ENCODE measurements around the gene NEK4. TPM values are rescaled to one million over a fixed set of nuclear protein-coding genes. Genes with fewer than 3 reads are reported as not detected.
"Not testable (repeated sequence)": the region's sequence is repeated elsewhere in the genome, so short reads cannot be mapped to it uniquely, and the experiment has no call there.

NEK4 gene
- polyA plus RNA-seq, 3 donors: 24.2 to 35.7 (median 29.2) TPM

DNA sequence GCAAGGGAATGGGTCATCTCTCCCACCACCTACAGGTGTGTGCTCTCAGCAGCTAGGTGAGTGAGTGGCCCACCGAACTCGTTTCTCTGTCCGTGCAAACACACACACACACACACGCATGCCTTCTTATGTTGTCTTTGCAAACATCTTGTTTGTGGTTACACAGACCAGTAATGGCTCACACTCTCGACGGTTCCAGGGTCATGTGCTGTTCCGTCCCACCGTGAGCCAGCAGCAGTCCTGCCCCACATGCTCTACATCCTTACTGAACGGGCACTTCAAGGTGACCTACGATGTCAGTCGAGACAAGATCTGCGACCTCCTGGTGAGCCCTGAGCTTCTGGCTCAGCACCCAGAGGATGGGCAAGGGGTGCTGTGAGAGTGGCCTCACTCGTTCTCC lies 11.0 kb upstream of the NEK4 start:
- no peak for DNase-seq

DNA sequence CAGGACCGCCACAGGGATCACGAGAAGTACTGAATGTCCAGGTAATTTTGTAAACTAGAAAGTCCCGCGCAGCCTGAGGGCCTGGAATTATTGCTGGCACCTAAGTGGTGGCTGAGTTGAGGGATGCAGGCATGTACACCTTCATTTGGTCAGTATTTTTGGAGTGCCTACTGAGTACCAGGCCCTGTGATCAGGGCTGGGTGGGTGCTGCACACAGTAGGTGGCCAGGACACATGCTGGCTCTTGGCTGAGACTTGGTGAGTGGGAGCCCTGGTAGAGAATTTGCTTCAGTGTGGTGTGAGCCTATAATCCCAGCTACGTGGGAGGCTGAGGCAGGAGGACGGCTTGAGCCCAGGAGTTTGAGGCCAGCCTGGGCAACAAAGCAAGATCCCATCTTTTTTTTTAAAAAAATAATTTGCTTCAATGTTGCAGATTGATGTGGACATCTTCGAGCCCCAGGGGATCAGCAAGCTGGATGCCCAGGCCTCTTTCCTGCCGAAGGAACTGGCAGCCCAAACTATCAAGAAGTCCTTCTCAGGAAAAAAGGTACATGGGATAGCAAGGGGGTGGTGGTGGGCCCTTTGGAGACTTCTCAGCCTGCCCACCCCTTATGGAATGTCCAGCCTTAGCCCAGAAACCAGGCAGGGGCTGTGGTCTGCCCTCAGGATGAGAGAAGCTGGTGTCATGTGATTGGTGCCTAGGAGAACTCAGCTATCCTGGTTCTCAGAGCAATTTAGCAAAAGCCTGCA lies 9.3 kb upstream of the NEK4 start:
- DNase-seq: no peak

DNA sequence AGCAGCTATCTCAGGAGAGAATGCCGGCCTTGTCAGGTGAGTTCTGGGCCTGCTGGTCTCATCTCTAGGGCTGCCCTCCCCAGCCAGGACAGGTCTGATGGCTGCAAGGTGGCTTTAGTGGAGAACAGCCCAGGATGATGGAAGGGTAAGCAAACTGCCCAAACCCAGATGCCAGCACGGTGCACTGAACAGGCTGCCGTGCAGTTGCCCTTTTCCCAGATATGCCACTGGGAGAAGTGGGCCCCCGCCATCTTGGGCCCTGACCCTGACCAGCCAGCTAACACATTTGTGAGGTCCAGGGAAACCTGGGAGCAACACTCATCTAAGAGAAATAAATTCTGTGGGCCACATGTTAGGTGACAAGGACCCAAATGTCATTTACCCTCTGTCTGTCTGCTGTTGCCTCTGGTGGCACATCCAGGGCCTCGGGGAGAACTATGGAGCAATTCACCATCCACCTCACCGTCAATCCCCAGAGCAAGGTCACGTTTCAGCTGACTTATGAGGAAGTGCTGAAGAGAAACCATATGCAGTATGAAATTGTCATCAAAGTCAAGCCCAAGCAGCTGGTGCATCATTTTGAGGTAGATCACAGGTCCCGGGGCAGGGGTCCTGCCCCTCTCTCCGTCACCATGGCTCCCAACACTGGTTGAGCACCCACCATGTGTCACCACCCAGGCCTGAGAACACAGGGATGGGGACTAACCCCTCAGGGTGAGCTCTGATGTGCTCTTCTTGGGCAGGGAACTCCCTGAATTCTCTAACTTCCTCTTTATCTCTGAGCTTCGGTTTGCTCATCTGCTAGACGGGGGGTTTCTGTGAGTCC lies 8.5 kb upstream of the NEK4 start:
- DNase-seq: no peak

DNA sequence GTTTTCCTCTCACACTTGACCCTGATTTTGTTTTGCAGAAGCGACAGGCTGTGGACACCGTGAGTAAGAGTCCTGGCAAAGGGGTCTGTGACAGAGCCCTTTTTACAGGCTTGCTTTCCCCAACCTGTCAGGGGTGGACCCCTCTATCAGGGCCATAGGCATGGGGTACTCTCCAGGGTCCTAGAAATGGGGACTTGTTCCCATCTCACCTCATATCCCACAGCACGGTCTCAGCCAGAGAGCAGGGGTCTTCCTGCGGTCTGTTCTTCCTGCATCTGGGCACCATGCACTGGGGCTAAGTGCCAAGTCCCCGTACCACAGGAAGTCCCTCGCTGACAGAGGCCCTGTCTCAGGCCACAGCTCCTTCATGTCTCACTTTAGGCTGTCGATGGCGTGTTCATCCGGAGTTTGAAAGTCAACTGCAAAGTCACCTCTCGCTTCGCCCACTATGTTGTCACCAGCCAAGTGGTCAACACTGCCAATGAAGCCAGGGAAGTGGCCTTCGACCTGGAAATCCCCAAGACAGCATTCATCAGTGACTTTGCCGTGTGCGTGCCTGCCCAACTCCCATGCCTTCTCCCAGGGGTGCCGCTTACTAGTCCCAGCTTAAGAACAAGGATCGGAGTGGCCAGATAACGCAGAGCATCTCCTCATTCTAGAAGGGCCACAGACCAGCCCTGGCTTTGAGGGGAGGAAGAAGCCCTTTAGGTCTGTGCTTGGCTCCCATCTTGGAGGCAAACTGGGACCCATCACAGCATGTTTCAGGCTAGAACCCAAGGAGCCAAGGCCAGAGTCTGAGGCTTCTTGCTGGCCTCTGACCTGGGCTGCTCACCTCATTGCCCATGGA lies 7.4 kb upstream of the NEK4 start:
- DNase-seq: no peak

DNA sequence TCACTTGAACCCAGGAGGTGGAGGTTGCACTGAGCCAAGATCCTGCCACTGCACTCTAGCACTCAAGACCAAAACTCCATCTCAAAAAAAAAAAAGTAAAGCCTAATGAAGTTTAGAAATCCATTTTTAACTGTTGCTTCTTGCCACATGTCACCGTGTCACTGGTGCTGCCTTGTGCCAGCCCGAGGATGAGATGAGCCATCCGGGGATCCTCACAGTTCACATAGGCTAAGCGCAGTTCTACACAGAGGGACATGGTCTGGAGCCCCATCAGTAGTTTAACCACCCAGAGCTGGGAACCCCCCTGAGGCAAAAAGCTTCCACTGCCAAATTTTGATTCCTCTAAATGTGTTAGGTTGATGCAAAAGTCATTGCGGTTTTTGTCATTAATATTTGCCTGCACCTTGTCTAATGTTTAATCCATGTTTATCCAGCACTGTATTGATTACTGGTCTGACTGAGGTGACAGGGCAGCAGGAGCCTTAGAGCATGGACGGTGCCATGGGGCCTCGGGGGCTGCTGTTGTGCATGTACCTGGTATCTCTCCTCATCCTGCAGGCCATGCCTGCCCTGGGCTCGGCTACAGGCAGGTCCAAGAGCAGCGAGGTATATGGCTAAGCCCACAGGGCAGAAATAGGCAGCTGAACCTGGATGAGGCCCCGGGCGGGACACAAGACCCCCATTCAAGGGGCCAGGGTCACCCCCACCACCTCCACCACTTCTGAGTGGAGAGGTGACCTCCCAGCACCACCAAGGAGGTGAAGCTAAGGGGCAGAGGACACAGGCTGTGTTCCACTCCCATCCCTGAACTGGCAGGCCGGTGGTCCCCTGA lies 6.6 kb upstream of the NEK4 start, which contains the start of gene ITIH1:
ITIH1 (plus strand) TSS at position 473 of the 832 bp plus-strand sequence; CDS start at position 490, 17 bp downstream.
- DNase-seq: no peak

DNA sequence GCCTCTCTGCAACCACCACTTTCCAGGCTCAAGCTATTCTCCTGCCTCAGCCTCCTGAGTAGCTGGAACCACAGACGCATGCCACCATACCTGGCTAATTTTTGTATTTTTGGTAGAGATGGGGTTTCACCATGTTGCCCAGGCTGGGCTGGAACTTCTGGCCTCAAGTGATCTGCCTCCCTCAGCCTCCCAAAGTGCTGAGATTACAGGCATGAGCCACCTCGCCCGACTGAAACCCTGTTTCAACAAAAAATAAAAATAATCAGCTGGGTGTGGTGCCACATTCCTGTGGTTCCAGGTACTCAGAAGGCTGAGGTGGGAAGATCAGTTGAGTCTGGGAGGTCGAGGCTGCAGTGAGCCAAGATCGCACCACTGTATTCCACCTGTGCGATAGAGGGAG lies 5.7 kb upstream of the NEK4 start:
- DNase-seq: not testable (repeated sequence)

DNA sequence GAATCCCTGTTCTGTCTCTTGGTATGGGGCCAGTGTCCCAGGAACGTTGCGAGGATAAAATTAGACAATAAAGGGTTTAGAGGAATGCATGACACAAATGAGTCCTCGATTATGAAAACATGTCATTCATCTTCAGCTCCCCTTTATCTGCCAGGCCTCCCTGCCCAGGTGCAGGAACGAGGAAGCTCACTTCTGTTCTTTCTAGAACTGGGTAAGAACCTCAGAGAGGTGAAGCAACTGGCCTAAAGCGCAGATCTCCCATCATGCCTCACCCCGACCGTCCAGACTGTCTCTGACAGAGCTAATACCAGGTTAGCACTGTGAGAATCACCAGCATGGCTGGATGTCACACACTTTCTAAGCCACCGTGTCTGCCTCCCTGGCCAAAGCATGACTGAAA lies 5.1 kb upstream of the NEK4 start:
- no peak for DNase-seq

DNA sequence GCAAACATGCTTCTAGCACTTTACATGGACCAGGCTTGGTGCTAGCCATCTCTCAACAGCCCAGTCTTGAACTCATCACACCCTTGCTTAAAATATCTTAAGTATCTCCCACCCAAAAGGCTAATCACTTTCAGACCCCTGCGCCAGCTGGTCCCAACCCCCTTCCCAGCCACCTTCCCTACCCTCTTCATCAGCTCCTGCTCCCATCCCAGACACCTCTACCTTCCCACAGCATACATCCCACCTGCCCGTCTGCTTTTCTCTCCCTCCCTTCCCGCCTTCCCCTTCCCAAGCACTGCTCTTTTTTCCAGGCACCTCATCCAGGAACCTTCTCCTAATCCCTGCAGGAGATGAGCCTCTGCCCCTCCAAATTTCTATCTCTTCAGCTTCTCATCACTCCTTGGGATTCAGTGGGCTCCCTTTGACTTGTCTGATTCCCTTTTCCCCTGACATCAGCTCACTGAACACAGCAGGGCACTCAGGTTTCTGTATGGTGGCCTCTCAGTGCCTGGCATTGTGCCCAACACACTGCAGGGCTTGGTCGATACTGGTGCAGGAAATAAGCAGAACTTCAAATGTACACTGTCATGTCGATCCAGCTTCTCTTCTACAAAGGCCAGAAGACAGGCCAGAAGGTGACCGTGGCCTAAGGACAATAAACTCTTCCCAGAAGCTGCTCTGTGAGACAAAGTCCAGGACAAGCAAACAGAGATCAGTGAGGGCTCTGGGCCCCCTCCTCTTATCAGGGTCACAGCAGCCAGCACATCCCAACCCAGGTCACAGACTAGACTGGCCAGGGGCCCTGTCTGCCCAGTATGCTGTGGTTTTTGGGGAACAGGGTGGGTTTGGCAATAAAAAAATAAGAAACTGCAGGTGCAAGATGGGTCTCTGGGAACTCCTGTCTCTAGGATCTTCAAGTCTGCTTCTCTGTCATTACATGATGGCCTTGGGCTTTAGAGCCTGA lies 4.4 kb upstream of the NEK4 start:
- DNase-seq: no peak

DNA sequence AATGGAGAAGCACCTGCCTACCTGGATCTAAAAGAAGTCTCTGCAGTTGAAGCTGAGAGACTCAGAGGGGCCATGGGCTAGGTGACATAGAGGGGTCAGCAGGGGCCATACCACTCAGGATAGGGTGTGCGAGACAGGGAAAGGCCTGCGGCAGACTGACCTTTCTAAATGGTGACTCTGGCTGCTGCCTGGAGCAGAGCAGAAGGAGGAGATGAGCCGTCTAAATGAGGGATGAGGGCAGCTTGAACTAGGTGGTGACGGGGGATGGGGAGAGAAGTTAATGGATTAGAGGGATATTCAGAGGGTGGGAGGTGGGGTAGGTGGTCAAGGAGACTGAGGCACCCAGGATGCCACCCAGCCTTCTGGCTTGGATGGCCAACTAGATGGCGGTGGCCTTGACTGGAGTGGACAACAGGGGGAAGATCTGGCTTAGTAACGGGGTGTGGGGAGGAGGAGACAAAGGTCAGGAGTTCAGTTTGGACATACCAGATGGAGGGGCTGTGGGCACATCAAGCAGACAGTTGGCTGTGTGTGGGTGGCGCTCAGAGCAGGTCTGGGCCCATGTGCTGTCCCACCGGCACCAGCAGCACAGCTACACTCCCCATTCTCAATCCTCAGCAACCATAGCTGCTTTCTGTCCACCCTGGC lies 3.5 kb upstream of the NEK4 start:
- no peak for DNase-seq

DNA sequence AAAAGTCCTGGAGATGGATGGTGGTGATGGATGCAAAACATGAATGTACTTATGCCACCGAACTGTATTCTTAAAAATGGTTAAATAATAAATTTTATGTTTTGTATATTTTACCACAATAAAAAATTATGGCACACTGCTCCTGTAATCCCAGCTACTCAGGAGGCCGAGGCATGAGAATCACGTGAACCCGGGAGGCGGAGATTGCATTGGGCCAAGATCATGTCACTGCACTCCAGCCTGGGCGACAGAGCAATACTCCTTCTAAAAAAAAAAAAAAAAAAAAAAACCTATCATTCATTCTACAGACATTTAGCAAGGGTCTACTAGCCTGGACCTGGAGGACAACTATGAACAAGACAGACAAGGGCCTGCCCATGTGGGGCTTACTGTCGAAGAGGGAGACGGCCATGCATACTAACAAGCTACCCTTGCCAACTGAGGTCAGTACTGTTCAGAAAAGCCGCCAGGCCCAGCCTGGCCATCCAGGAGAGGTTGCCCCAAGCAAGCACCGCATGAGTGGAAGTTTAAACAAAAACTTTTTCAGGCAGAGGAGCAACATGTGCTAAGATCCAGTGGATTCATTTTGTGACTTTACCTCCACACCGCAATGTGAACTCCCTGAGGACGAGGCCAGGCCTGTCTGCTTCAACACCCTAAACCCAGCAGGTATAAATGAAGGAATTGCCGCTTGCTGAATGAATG lies 2.8 kb upstream of the NEK4 start:
- DNase-seq: no peak

DNA sequence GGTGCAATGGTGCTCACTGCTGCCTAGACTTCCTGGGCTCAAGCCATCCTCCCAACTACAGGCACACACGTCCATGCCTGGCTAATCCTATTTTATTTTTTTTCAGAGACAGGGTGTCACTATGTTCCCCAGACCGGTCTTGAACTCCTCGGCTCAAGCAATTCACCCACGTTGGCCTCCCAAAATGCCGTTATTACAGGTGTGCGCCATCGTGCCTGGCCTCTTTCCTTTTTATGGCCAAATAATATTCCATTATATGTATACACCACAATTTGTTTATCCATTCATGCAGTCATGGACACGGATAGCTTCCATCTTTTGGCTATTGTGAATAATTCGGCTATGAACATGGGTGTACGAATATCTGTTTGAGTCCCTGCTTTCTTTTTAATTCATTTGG lies 962 bp upstream of the NEK4 start:
- DNase-seq: no peak

DNA sequence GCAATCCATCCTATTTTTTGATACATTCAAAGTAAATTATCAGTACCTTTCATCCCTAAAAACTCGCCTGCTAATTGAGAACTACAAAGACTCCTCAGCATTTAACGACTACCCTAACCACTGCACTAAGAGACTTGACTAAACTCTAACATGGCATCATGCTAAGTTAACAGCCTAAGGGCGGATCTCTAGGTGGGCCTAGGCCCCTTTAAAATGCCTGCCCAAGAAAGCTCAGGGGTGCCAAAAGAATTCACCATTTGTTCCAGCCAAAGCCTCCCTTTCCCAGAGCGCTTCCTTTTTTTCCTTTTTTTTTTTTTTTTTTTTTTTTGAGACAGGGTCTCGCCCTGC lies 568 bp upstream of the NEK4 start:
- no peak for DNase-seq

DNA sequence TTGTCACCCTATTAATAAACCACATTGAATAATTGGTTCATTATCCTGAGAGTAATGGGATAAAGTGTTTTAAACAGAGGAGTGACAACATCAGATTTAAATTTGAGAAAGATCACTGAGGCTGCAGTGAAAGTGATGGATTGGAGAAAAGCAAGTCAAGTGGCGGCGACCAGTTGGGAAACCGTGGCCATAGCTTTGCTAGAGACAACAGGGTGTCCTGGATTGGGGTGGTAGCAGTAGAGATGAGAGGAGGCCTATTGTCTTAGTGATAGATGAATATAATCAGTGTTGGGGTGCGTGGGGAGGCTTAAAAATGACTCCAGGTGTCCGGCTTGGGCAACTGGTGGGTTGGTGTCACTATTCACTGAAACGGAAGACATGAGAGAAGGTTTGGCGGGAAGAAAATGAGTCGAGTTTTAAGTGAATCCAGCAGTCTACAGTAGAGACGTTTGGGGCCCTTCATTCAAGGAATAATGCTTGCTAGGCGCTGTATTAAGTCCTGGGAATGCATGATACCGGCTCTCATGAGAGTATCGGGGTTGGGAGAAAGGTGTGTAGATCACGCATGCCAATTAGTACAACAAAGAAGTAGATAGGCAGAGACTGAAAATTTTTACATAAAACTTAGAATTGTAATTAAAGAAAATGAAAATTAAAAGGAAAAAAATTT lies 819 bp downstream of the NEK4 start:
- peak; percentile 4 for DNase-seq

DNA sequence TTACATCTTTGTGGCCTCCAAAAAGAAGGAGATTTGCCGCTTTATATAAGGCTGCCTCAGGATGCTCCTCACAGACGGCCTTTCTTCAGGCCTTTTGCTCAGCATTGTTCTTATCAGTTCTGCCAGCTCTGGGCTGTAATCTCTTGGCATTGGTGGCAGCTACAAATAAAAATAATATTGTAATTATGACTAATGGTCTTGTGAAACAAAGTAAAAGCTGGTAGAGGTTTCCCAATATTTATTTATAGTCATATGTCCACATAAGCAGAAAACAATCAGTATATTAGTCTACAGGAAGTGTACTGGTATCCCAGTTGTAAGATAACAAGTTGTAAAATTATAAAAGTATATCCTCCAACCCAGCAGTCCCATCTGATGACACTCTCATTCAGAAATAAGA lies 7.3 kb downstream of the NEK4 start:
- no peak for DNase-seq

DNA sequence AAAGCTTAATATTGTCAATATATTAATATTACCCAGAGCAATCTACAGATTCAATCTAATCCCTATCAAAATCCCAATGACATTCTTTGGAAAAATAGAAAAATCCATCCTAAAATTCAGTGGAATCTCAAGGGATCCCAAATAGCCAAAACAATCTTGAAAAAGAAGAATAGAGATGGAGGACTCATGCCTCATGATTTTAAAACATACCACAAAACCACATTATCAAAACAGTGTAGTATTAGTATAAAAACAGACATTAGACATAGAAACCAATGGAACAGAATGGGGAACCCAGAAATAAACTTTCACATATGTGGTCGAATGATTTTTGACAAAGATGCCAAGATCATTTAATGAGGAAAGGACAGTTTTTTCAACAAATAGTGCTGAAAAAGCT lies 14.6 kb downstream of the NEK4 start:
- no peak for DNase-seq

DNA sequence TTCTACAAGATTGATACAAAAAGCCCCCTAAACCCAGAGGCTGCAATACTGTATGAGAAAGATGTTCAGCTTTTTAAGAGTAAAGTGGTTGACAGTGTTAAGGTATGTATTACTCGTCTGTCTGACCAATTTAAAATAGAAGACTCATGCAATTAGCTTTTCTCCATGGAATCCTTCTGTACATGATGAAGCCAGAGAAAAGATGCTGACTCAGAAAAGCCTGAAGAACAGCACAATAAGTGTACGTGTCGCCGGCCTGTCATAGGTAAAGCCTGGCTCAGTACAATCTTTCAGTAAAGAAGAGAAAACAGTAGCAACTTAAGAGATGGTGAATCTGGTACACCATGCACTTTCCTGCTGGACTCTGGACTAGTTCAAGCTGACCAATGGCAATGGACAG lies 16.4 kb downstream of the NEK4 start:
- no peak for DNase-seq

DNA sequence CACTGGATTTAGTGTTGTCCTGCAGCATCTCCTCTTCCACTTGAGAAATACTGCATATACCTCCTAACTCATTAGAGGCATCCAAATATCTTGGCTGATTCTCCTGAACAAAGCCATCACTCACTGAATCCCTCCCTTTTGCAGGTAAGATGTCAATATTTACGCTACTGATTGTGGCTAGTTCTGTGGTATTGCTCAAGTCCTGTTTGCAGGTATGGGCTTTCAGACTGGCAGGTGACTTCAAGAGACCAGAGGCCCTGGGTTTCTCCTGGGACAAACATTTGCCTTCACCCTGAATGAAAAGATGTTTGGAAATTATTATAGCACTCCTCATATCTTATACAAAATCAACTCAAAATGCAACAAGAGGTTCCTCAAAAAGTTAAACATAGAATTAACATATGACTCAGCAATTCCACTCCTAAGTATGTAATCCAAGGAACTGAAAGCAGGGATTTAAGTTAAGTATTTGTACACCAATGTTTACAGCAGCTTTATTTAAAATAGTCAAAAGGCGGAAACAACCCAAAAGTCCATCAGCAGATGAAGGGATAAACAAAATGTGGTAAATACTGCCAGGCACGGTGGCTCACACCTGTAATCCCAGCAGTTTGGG lies 18.6 kb downstream of the NEK4 start:
- no peak for DNase-seq

DNA sequence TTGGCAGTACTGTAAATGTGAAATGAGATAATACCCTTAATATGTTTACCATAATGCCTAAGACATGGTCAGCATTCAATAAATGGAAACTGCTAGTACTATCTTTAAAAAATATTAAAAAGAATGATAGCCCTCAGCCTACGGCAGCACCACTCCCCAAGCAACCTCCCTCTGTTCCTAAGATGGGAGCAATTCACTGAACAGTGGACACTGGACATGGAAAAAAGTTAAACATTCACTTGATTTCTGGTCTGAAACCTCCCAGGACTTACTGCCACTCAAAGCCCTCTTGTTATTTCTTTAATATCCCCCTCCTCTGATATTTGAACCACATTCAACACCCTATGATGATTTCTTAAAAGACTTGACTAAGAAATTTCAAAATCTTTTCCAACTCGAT lies 27.0 kb downstream of the NEK4 start:
- no peak for DNase-seq

All from renal pelvis (tissue), 4 donors.